SK-N-MC (cell line): Measurements from ENCODE around the gene ASF1B.

Source experiments
- EZH2 ChIP-seq: fragments of 200-600 bp; sonication (generic); IDR thresholded peaks from one replicate; pipeline ENCODE4 v1.6.1; 2017; ENCODE audit warnings: antibody characterized with exemption
- POLR2AphosphoS5 ChIP-seq: IDR thresholded peaks from 2 replicates; pipeline ENCODE4 v1.6.1; 2012; ENCODE audit warnings: mild to moderate bottlenecking, low read depth, low read length, borderline replicate concordance

DNA sequence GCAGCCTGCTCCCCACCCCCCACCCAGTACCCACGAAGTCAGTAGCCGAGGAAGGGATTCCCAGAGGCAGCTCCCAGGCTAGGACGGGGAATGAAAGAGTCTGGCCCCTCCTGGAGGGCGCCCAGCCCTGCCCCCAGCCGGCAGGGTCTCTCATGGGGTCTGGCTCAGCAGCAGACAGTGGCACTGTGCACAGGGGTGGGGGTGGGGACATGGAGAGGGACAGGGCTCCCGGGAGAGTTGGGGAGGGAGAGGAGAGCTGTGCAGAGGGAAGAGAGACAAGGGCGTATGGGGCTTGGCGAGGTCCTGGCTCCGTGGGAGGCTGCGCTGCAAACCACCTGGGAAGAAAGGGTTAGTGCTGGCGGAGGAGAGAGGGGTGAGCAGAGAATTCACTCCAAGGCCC is 27.7 kb upstream of the ASF1B start:
- TF ChIP-seq POLR2AphosphoS5, result no peak
- no peak for TF ChIP-seq EZH2
